ENCODE measurements around the gene PARD3. TPM values are rescaled to one million over a fixed set of nuclear protein-coding genes. Genes with fewer than 3 reads are reported as not detected.

Gene PARD3
- total RNA-seq, 1 experiment from 2014 or later: 46.3 TPM

- no peak for TF ChIP-seq POLR2AphosphoS5 (IDR thresholded peaks at IDR 0.05; ENCODE audit: low read depth, low read length)
- no peak for TF ChIP-seq ZBTB33 (IDR thresholded peaks at IDR 0.05; ENCODE audit: extremely low read depth, insufficient replicate concordance, low read length)
- no peak for TF ChIP-seq EZH2phosphoT487 (IDR thresholded peaks at IDR 0.05; ENCODE audit: borderline replicate concordance)
- TF ChIP-seq ELF1 (IDR thresholded peaks at IDR 0.05; ENCODE audit: borderline replicate concordance, low read depth): no peak
- BruUV-seq (replicated peaks): no TSS peak
- no peaks in the 10 kb centered on the region for H3K9me3 ChIP-seq (ENCODE audit: control insufficient read depth in 1 of 2, insufficient read depth in 1 of 2, low read depth in 1 of 2, low read length in 2 of 2)
- no peaks in the 10 kb centered on the region for H3K36me3 ChIP-seq (ENCODE audit: control insufficient read depth in 1 of 2, insufficient read depth in 2 of 2, low read length in 2 of 2)
- no peak overlapping the region for H3K27ac ChIP-seq (ENCODE audit: low read depth, low read length)
- H3K79me2 ChIP-seq (ENCODE audit: insufficient read depth, low read length): no peaks in the 10 kb centered on the region
- no peaks in the 10 kb centered on the region for H3K4me1 ChIP-seq (ENCODE audit: control insufficient read depth in 1 of 2, insufficient read depth in 2 of 2, low read length in 2 of 2)
- no peaks in the 10 kb centered on the region for H3K9me2 ChIP-seq (ENCODE audit: insufficient read depth)
- ATAC-seq (no peak), DNase-seq (ENCODE audit: low read depth, low spot score) (no peak)
- H3K4me2 ChIP-seq (ENCODE audit: low read length): no peak overlapping the region
- no peaks in the 10 kb centered on the region for H3K27me3 ChIP-seq (ENCODE audit: insufficient read depth, low read length)
- no peak overlapping the region for H2AFZ ChIP-seq (ENCODE audit: low read depth, low read length, poor library complexity, severe bottlenecking)
- H3K9ac ChIP-seq (ENCODE audit: low read length): no peak overlapping the region
- intact Hi-C loops (cut with micrococcal nuclease): no loop called here
- ChIA-PET RAD21 (ENCODE audit: low non-redundant PET in 1 of 2, low total read pairs in 2 of 2, uncharacterized antibody in 2 of 2, unreplicated experiment in 2 of 2) (no interaction called here), POLR2A (no interaction called here), CTCF (no interaction called here)
- H3K4me3 ChIP-seq (replicated peaks in 1 of 2; ENCODE audit: low read depth in 1 of 2, low read length in 2 of 2): no peak overlapping the region
- H4K20me1 ChIP-seq (ENCODE audit: insufficient read depth): no peaks in the 10 kb centered on the region
These were observed 503.4 kb downstream of the PARD3 start for GRCh38 chr10:34311679-34312078.

GRCh38 chr10:34310234-34310633 lies 504.9 kb downstream of the PARD3 start:
- CTCF ChIA-PET: no interaction called here
- Histone ChIP-seq H3K27me3 (ENCODE audit: insufficient read depth, low read length) (no peaks in the 10 kb centered on the region), H3K27ac (ENCODE audit: low read depth, low read length) (no peak overlapping the region), H3K4me2 (ENCODE audit: low read length) (no peak overlapping the region), H2AFZ (ENCODE audit: low read depth, low read length, poor library complexity, severe bottlenecking) (no peak overlapping the region), H3K9me3 (ENCODE audit: control insufficient read depth in 1 of 2, insufficient read depth in 1 of 2, low read depth in 1 of 2, low read length in 2 of 2) (no peaks in the 10 kb centered on the region), H3K79me2 (ENCODE audit: insufficient read depth, low read length) (no peaks in the 10 kb centered on the region), H3K36me3 (ENCODE audit: control insufficient read depth in 1 of 2, insufficient read depth in 2 of 2, low read length in 2 of 2) (no peaks in the 10 kb centered on the region), H4K20me1 (ENCODE audit: insufficient read depth) (no peaks in the 10 kb centered on the region), H3K9ac (ENCODE audit: low read length) (no peak overlapping the region), H3K9me2 (ENCODE audit: insufficient read depth) (no peaks in the 10 kb centered on the region), H3K4me1 (ENCODE audit: control insufficient read depth in 1 of 2, insufficient read depth in 2 of 2, low read length in 2 of 2) (no peaks in the 10 kb centered on the region), H3K4me3 (replicated peaks in 1 of 2; ENCODE audit: low read depth in 1 of 2, low read length in 2 of 2) (no peak overlapping the region)
- intact Hi-C loops (cut with micrococcal nuclease): no loop called here
- no peak for DNase-seq (ENCODE audit: low read depth, low spot score)
- no peak for ATAC-seq
- RAD21 ChIA-PET (ENCODE audit: low non-redundant PET in 1 of 2, low total read pairs in 2 of 2, uncharacterized antibody in 2 of 2, unreplicated experiment in 2 of 2): no interaction called here
- no TSS peak for BruUV-seq (replicated peaks)
- POLR2A ChIA-PET: no interaction called here
- no peak for TF ChIP-seq REST (IDR thresholded peaks at IDR 0.05; ENCODE audit: low read depth)
- TF ChIP-seq CEBPB (IDR thresholded peaks at IDR 0.05; ENCODE audit: low read depth): no peak
- TF ChIP-seq ZBTB33 (IDR thresholded peaks at IDR 0.05; ENCODE audit: extremely low read depth, insufficient replicate concordance, low read length): no peak
- no peak for TF ChIP-seq ATF3 (IDR thresholded peaks at IDR 0.05)
- no peak for TF ChIP-seq YY1 (IDR thresholded peaks at IDR 0.05; ENCODE audit: extremely low read depth, insufficient replicate concordance, low read depth, low read length)
- TF ChIP-seq ZNF274 (IDR thresholded peaks at IDR 0.05; ENCODE audit: low read depth, low read length): no peak
- TF ChIP-seq SIN3A (IDR thresholded peaks at IDR 0.05; ENCODE audit: low read depth): no peak
- no peak for TF ChIP-seq TCF7L2 (IDR thresholded peaks at IDR 0.05; ENCODE audit: borderline replicate concordance, extremely low read depth, insufficient read depth, insufficient read length)
- TF ChIP-seq EZH2 (IDR thresholded peaks at IDR 0.05): no peak

Measured in HCT116 (cell line).